H9 (cell line): ENCODE results near the gene MINDY4B. TPM values are rescaled to one million over a fixed set of nuclear protein-coding genes. Genes with fewer than 3 reads are reported as not detected.

Experiments used
- DNase-seq: peaks from one replicate; pipeline ENCODE4 v3.0.0-alpha.2; 2017
- H2AFZ ChIP-seq: one replicate; pipeline ENCODE4 v1.6.1; 2013; ENCODE audit warnings: mild to moderate bottlenecking, low read length, control low read depth, moderate library complexity
- H2AK5ac ChIP-seq: 2 replicates; pipeline ENCODE4 v1.6.1; 2013; ENCODE audit warnings: low read length, control low read depth, mixed read lengths; ENCODE audit not compliant: insufficient read length
- H2BK120ac ChIP-seq: one replicate; pipeline ENCODE4 v1.6.1; 2013; ENCODE audit warnings: low read depth, mild to moderate bottlenecking, low read length, control low read depth, inconsistent platforms; ENCODE audit not compliant: poor library complexity, severe bottlenecking
- H2BK12ac ChIP-seq: 2 replicates; pipeline ENCODE4 v1.6.1; 2013; ENCODE audit warnings: low read length, control low read depth, mixed read lengths, low read depth; ENCODE audit not compliant: insufficient read length
- H2BK15ac ChIP-seq: 2 replicates; pipeline ENCODE4 v1.6.1; 2013; ENCODE audit warnings: low read depth, low read length, control low read depth
- H2BK20ac ChIP-seq: one replicate; pipeline ENCODE4 v1.6.1; 2013; ENCODE audit warnings: low read depth, mild to moderate bottlenecking, low read length, control low read depth, inconsistent platforms; ENCODE audit not compliant: poor library complexity, severe bottlenecking
- H2BK5ac ChIP-seq: 2 replicates; pipeline ENCODE4 v1.6.1; 2013; ENCODE audit warnings: low read length, control low read depth, mixed read lengths; ENCODE audit not compliant: insufficient read length
- H3K14ac ChIP-seq: 2 replicates; pipeline ENCODE4 v1.6.1; 2013; ENCODE audit warnings: low read length, control low read depth; ENCODE audit not compliant: insufficient read depth
- H3K18ac ChIP-seq: 2 replicates; pipeline ENCODE4 v1.6.1; 2013; ENCODE audit warnings: low read depth, mild to moderate bottlenecking, mixed read lengths, low read length, control low read depth; ENCODE audit not compliant: insufficient read length
- H3K23ac ChIP-seq: 2 replicates; pipeline ENCODE4 v1.6.1; 2013; ENCODE audit warnings: low read length, control low read depth, mixed read lengths, low read depth; ENCODE audit not compliant: insufficient read length
- H3K23me2 ChIP-seq: 2 replicates; pipeline ENCODE4 v1.6.1; 2013; ENCODE audit warnings: low read depth, mild to moderate bottlenecking, mixed read lengths, low read length, control low read depth; ENCODE audit not compliant: insufficient read length, poor library complexity, severe bottlenecking
- H3K27ac ChIP-seq: 2 replicates; pipeline ENCODE4 v1.5.1; 2013; ENCODE audit warnings: low read length, control low read depth, mixed read lengths, low read depth; ENCODE audit not compliant: insufficient read length
- H3K27me3 ChIP-seq: 2 replicates; pipeline ENCODE4 v1.6.1; 2013; ENCODE audit warnings: low read length, control low read depth, inconsistent platforms; ENCODE audit not compliant: insufficient read depth
- H3K4ac ChIP-seq: 2 replicates; pipeline ENCODE4 v1.6.1; 2013; ENCODE audit warnings: low read depth, mild to moderate bottlenecking, control low read depth, inconsistent platforms, low read length, moderate library complexity
- H3K4me1 ChIP-seq: 2 replicates; pipeline ENCODE4 v1.6.1; 2013; ENCODE audit warnings: low read length, control low read depth, inconsistent platforms; ENCODE audit not compliant: insufficient read depth
- H3K4me2 ChIP-seq: 2 replicates; pipeline ENCODE4 v1.6.1; 2013; ENCODE audit warnings: low read length, control low read depth, mixed read lengths; ENCODE audit not compliant: insufficient read length, insufficient read depth
- H3K56ac ChIP-seq: 2 replicates; pipeline ENCODE4 v1.6.1; 2013; ENCODE audit warnings: low read depth, mild to moderate bottlenecking, mixed read lengths, low read length, control low read depth; ENCODE audit not compliant: insufficient read length
- H3K79me1 ChIP-seq: 2 replicates; pipeline ENCODE4 v1.6.1; 2013; ENCODE audit warnings: low read depth, mild to moderate bottlenecking, moderate library complexity, low read length, control low read depth, inconsistent platforms; ENCODE audit not compliant: insufficient read depth, poor library complexity, severe bottlenecking
- H3K79me2 ChIP-seq: 2 replicates; pipeline ENCODE4 v1.6.1; 2013; ENCODE audit warnings: low read length, control low read depth, inconsistent platforms; ENCODE audit not compliant: insufficient read depth
- H3K9ac ChIP-seq: 2 replicates; pipeline ENCODE4 v1.6.1; 2013; ENCODE audit warnings: low read length, control low read depth, mixed read lengths; ENCODE audit not compliant: insufficient read length; ENCODE audit errors: extremely low read depth
- H3K9me3 ChIP-seq: one replicate; pipeline ENCODE4 v1.6.1; 2013; ENCODE audit warnings: low read depth, low read length, inconsistent platforms; ENCODE audit not compliant: control insufficient read depth
- H3T11ph ChIP-seq: one replicate; pipeline ENCODE4 v1.6.1; 2013; ENCODE audit warnings: mild to moderate bottlenecking, low read length, control low read depth, inconsistent platforms
- H4K20me1 ChIP-seq: one replicate; pipeline ENCODE4 v1.6.1; 2013; ENCODE audit not compliant: control insufficient read depth, insufficient read length, insufficient read depth
- H4K5ac ChIP-seq: 2 replicates; pipeline ENCODE4 v1.6.1; 2013; ENCODE audit warnings: low read depth, mild to moderate bottlenecking, mixed read lengths, low read length, control low read depth; ENCODE audit not compliant: insufficient read length
- H4K8ac ChIP-seq: replicated peaks from 2 replicates; pipeline ENCODE4 v1.6.1; 2013; ENCODE audit warnings: low read length, control low read depth, mixed read lengths, low read depth; ENCODE audit not compliant: insufficient read length
- H4K91ac ChIP-seq: 2 replicates; pipeline ENCODE4 v1.6.1; 2013; ENCODE audit warnings: low read depth, mild to moderate bottlenecking, moderate library complexity, mixed read lengths, low read length, control low read depth; ENCODE audit not compliant: insufficient read length
- H3K27ac Mint-ChIP-seq, 3 experiments: 2 replicates in 2 of 3; 3 replicates in 1 of 3; pipeline ENCODE4 v1.8.0; 2020 to 2021; ENCODE audit warnings: mixed read lengths in 3 of 3, mild to moderate bottlenecking in 1 of 3, moderate library complexity in 1 of 3
- H3K27me3 Mint-ChIP-seq: 2 replicates; pipeline ENCODE4 v1.8.0; 2021; ENCODE audit warnings: low read depth, mild to moderate bottlenecking, moderate library complexity, mixed read lengths
- H3K36me3 Mint-ChIP-seq, 3 experiments: 2 replicates in 2 of 3; 3 replicates in 1 of 3; pipeline ENCODE4 v1.8.0; 2020 to 2021; ENCODE audit warnings: low read depth in 3 of 3, mixed read lengths in 3 of 3; ENCODE audit not compliant: insufficient read depth in 1 of 3
- H3K4me1 Mint-ChIP-seq, 2 experiments: 2 replicates each; pipeline ENCODE4 v1.8.0; 2020; ENCODE audit warnings: mixed read lengths in 2 of 2
- H3K4me3 Mint-ChIP-seq, 2 experiments: 2 replicates in 1 of 2; 3 replicates in 1 of 2; pipeline ENCODE4 v1.8.0; 2020 to 2021; ENCODE audit warnings: mild to moderate bottlenecking in 2 of 2, mixed read lengths in 2 of 2, moderate library complexity in 1 of 2
- H3K9me3 Mint-ChIP-seq, 2 experiments: 2 replicates in 1 of 2; 3 replicates in 1 of 2; pipeline ENCODE4 v1.8.0; 2020; ENCODE audit warnings: mild to moderate bottlenecking in 2 of 2, mixed read lengths in 2 of 2, moderate library complexity in 1 of 2
- WGBS: extraction: QIAGEN DNeasy Blood & Tissue Kit; methylation state at CpG from one replicate; pipeline ENCODE4 v1.1.7; 2013; ENCODE audit warnings: missing lambda C conversion rate, low lambda C conversion rate, mixed read lengths; ENCODE audit not compliant: insufficient read length; ENCODE audit errors: extremely low coverage; 5-methylcytosine and 5-hydroxymethylcytosine counted together
- total RNA-seq: library from RNA; stranded (reverse); gene quantifications from 2 replicates; pipeline ENCODE4 v1.2.1, GENCODE V29; 2021
- TF ChIP-seq, protein P1 (sequence below): fragments of 200-600 bp; sonication (generic); conservative IDR thresholded peaks from 3 replicates; pipeline ENCODE4 v1.8.0; 2021; ENCODE audit warnings: antibody characterized with exemption, mild to moderate bottlenecking

MINDY4B gene
- total RNA-seq, 1 experiment from 2014 or later = not detected

DNA sequence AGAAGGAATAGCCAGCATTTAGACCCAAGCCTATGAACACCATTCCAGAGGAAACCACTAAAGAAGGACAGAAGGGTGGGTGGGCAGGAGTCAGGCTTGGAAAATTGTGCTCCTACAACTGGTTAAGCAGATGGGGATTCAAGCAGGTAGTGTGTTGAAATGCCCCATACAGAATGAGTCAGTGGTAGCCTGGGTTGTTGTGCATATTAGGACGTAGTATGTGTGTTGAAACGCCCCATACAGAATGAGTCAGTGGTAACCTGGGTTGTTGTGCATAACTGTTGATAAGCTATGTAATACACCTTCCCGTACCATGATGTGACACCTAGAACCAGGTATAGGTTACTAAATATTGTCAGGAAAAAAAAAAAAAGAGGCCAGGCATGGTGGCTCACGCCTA, 34.0 kb downstream of the MINDY4B start:
- Mint-ChIP-seq H3K27ac (no peak overlapping the region), H3K27me3 (peaks cover 1% of the 10 kb centered on the region; the same call in 1 of the 2 replicates), H3K4me1 (no peaks in the 10 kb centered on the region), H3K36me3 (no peaks in the 10 kb centered on the region; a peak in 2 of 7 replicates), H3K9me3 (no peaks in the 10 kb centered on the region), H3K4me3 (no peak overlapping the region)
- Histone ChIP-seq H3K23me2 (no peaks in the 10 kb centered on the region), H3K4ac (no peak overlapping the region), H3K23ac (no peak overlapping the region), H3K4me2 (no peak overlapping the region), H2AK5ac (no peak overlapping the region), H3K27ac (no peak overlapping the region), H2BK5ac (no peak overlapping the region), H3K9me3 (no peaks in the 10 kb centered on the region), H3K27me3 (no peaks in the 10 kb centered on the region), H4K5ac (no peak overlapping the region), H4K20me1 (no peaks in the 10 kb centered on the region), H3K56ac (no peak overlapping the region), H4K8ac (no peak overlapping the region), H3K79me1 (no peaks in the 10 kb centered on the region), H3T11ph (no peak overlapping the region), H2BK120ac (no peak overlapping the region), H2BK12ac (no peak overlapping the region), H4K91ac (no peak overlapping the region), H2AFZ (no peak overlapping the region), H3K9ac (no peak overlapping the region), H2BK15ac (no peak overlapping the region), H3K14ac (no peak overlapping the region), H2BK20ac (no peak overlapping the region), H3K18ac (no peak overlapping the region), H3K79me2 (no peaks in the 10 kb centered on the region), H3K4me1 (no peaks in the 10 kb centered on the region)
- TF ChIP-seq, protein P1, sequence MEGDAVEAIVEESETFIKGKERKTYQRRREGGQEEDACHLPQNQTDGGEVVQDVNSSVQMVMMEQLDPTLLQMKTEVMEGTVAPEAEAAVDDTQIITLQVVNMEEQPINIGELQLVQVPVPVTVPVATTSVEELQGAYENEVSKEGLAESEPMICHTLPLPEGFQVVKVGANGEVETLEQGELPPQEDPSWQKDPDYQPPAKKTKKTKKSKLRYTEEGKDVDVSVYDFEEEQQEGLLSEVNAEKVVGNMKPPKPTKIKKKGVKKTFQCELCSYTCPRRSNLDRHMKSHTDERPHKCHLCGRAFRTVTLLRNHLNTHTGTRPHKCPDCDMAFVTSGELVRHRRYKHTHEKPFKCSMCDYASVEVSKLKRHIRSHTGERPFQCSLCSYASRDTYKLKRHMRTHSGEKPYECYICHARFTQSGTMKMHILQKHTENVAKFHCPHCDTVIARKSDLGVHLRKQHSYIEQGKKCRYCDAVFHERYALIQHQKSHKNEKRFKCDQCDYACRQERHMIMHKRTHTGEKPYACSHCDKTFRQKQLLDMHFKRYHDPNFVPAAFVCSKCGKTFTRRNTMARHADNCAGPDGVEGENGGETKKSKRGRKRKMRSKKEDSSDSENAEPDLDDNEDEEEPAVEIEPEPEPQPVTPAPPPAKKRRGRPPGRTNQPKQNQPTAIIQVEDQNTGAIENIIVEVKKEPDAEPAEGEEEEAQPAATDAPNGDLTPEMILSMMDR = no peak
- no CpG with 5 or more reads among the region's 4 CpGs for WGBS
- DNase-seq = no peak
